Karpas-422 (cell line): ENCODE results near the gene SLC18A3. TPM values are rescaled to one million over a fixed set of nuclear protein-coding genes. Genes with fewer than 3 reads are reported as not detected.

ENCODE experiments used
- DNase-seq: peaks from one replicate; pipeline ENCODE4 v3.0.0-alpha.2; 2015
- H2AFZ ChIP-seq: fragments of 200-600 bp; sonication (generic); 2 replicates; pipeline ENCODE4 v1.6.1; 2014; ENCODE audit warnings: antibody characterized with exemption, low read length, mixed read lengths
- H3K27ac ChIP-seq: fragments of 200-600 bp; sonication (generic); 2 replicates; pipeline ENCODE4 v1.5.1; 2014; ENCODE audit warnings: mild to moderate bottlenecking, low read length, moderate library complexity
- H3K27me3 ChIP-seq: fragments of 200-600 bp; sonication (generic); 2 replicates; pipeline ENCODE4 v1.6.1; 2014; ENCODE audit warnings: low read length, mixed read lengths
- H3K36me3 ChIP-seq: fragments of 200-600 bp; sonication (generic); 2 replicates; pipeline ENCODE4 v1.6.1; 2014; ENCODE audit warnings: low read length, mixed read lengths; ENCODE audit not compliant: insufficient read depth
- H3K4me1 ChIP-seq: fragments of 200-600 bp; sonication (generic); 2 replicates; pipeline ENCODE4 v1.6.1; 2014; ENCODE audit warnings: mild to moderate bottlenecking, low read length, mixed read lengths
- H3K4me2 ChIP-seq: fragments of 200-600 bp; sonication (generic); 2 replicates; pipeline ENCODE4 v1.6.1; 2014; ENCODE audit warnings: low read length, low read depth, mild to moderate bottlenecking; ENCODE audit not compliant: poor library complexity, severe bottlenecking
- H3K4me3 ChIP-seq: fragments of 200-600 bp; sonication (generic); 2 replicates; pipeline ENCODE4 v1.5.1; 2014; ENCODE audit warnings: mild to moderate bottlenecking, antibody characterized with exemption, low read length, mixed read lengths
- H3K79me2 ChIP-seq: fragments of 200-600 bp; sonication (generic); 2 replicates; pipeline ENCODE4 v1.6.1; 2014; ENCODE audit warnings: mild to moderate bottlenecking, low read length, mixed read lengths
- H3K9ac ChIP-seq: fragments of 200-600 bp; sonication (generic); 2 replicates; pipeline ENCODE4 v1.6.0; 2014; ENCODE audit warnings: low read length
- H3K9me2 ChIP-seq: fragments of 200-600 bp; sonication (generic), shearing (Covaris generic); replicated peaks from 2 replicates; pipeline ENCODE4 v1.6.0; 2014; ENCODE audit warnings: mild to moderate bottlenecking, low read length, moderate library complexity; ENCODE audit not compliant: insufficient read depth
- H3K9me3 ChIP-seq: fragments of 300-700, 200-600 bp; sonication (generic); 2 replicates; pipeline ENCODE4 v1.6.1; 2014; ENCODE audit warnings: low read length, mixed read lengths
- H4K20me1 ChIP-seq: fragments of 200-600 bp; sonication (generic); 2 replicates; pipeline ENCODE4 v1.6.1; 2014; ENCODE audit warnings: mild to moderate bottlenecking, antibody characterized with exemption, low read length, low read depth; ENCODE audit not compliant: insufficient read depth
- total RNA-seq: library from RNA; depleted of rRNA; stranded (reverse); fragments of >200 nt; shearing (Covaris generic); gene quantifications from 2 replicates; pipeline ENCODE4 v1.2.3, GENCODE V29; 2014; ENCODE audit warnings: low replicate concordance

SLC18A3 gene
- total RNA-seq, 1 experiment from 2014 or later, result not detected

- Histone ChIP-seq H3K4me3 (0 out of 2 replicates have a peak overlapping the region, but pooled peaks have one; percentile 2), H3K4me1 (peaks cover 7% of the 10 kb centered on the region; the same call in 1 of the 2 replicates), H3K9me2 (no peaks in the 10 kb centered on the region), H3K9me3 (no peaks in the 10 kb centered on the region), H3K9ac (no peak overlapping the region), H3K27me3 (0 out of 2 replicates have a peak, but pooled peaks cover 3% of the 10 kb centered on the region), H3K4me2 (no peak overlapping the region), H3K36me3 (no peaks in the 10 kb centered on the region), H3K79me2 (no peaks in the 10 kb centered on the region), H3K27ac (no peak overlapping the region), H2AFZ (no peak overlapping the region), H4K20me1 (no peaks in the 10 kb centered on the region)
- DNase-seq, result no peak
Observed at GRCh38 chr10:49572594-49573114, 37.5 kb upstream of the SLC18A3 start.

GRCh38 chr10:49575489-49576072 is 34.5 kb upstream of the SLC18A3 start:
- DNase-seq, result no peak
- peaks cover 7% of the 10 kb centered on the region; the same call in 1 of the 2 replicates for H3K4me1 ChIP-seq

GRCh38 chr10:49577182-49577925 is 32.8 kb upstream of the SLC18A3 start:
- no peak overlapping the region for H3K27ac ChIP-seq
- H2AFZ ChIP-seq, result no peak overlapping the region
- no peaks in the 10 kb centered on the region for H3K27me3 ChIP-seq
- H3K9me2 ChIP-seq, result no peaks in the 10 kb centered on the region
- no peaks in the 10 kb centered on the region for H4K20me1 ChIP-seq
- no peaks in the 10 kb centered on the region for H3K79me2 ChIP-seq
- H3K36me3 ChIP-seq, result no peaks in the 10 kb centered on the region
- DNase-seq, result no peak
- H3K4me1 ChIP-seq, result peaks cover 7% of the 10 kb centered on the region; the same call in 1 of the 2 replicates
- H3K4me3 ChIP-seq, result no peak overlapping the region
- no peak overlapping the region for H3K9ac ChIP-seq
- no peak overlapping the region for H3K4me2 ChIP-seq
- H3K9me3 ChIP-seq, result no peaks in the 10 kb centered on the region

More at GRCh38 chr10:49575489-49576072, 34.5 kb upstream of the SLC18A3 start:
- Histone ChIP-seq H3K4me2 (no peak overlapping the region), H2AFZ (no peak overlapping the region), H3K9me2 (no peaks in the 10 kb centered on the region), H3K27ac (no peak overlapping the region), H3K9me3 (no peaks in the 10 kb centered on the region), H4K20me1 (no peaks in the 10 kb centered on the region), H3K27me3 (no peaks in the 10 kb centered on the region), H3K79me2 (no peaks in the 10 kb centered on the region), H3K36me3 (no peaks in the 10 kb centered on the region), H3K9ac (no peak overlapping the region), H3K4me3 (no peak overlapping the region)

GRCh38 chr10:49578392-49578791 is 31.7 kb upstream of the SLC18A3 start:
- Histone ChIP-seq H3K4me3 (no peak overlapping the region), H3K9ac (no peak overlapping the region), H3K79me2 (no peaks in the 10 kb centered on the region), H3K4me2 (no peak overlapping the region), H2AFZ (no peak overlapping the region), H3K27me3 (no peaks in the 10 kb centered on the region), H3K27ac (no peak overlapping the region), H3K4me1 (0 out of 2 replicates have a peak, but pooled peaks cover under 1% of the 10 kb centered on the region), H3K9me2 (no peaks in the 10 kb centered on the region), H3K36me3 (no peaks in the 10 kb centered on the region), H4K20me1 (no peaks in the 10 kb centered on the region), H3K9me3 (no peaks in the 10 kb centered on the region)
- DNase-seq, result no peak

GRCh38 chr10:49579621-49580020 is 30.5 kb upstream of the SLC18A3 start:
- Histone ChIP-seq H3K79me2 (no peaks in the 10 kb centered on the region), H2AFZ (no peak overlapping the region)

GRCh38 chr10:49585387-49585786 is 24.7 kb upstream of the SLC18A3 start:
- H3K4me1 ChIP-seq, result no peaks in the 10 kb centered on the region
- no peaks in the 10 kb centered on the region for H3K27me3 ChIP-seq
- H3K36me3 ChIP-seq, result no peaks in the 10 kb centered on the region
- no peak for DNase-seq
- H2AFZ ChIP-seq, result no peak overlapping the region
- H3K9me2 ChIP-seq, result no peaks in the 10 kb centered on the region
- H4K20me1 ChIP-seq, result no peaks in the 10 kb centered on the region
- no peak overlapping the region for H3K27ac ChIP-seq
- no peak overlapping the region for H3K4me3 ChIP-seq
- no peak overlapping the region for H3K9ac ChIP-seq
- H3K4me2 ChIP-seq, result no peak overlapping the region
- H3K79me2 ChIP-seq, result no peaks in the 10 kb centered on the region
- no peaks in the 10 kb centered on the region for H3K9me3 ChIP-seq

More at GRCh38 chr10:49579621-49580020, 30.5 kb upstream of the SLC18A3 start:
- DNase-seq, result no peak
- H3K9ac ChIP-seq, result no peak overlapping the region
- H3K36me3 ChIP-seq, result no peaks in the 10 kb centered on the region
- H3K4me2 ChIP-seq, result no peak overlapping the region
- no peak overlapping the region for H3K27ac ChIP-seq
- H3K9me3 ChIP-seq, result no peaks in the 10 kb centered on the region
- H4K20me1 ChIP-seq, result no peaks in the 10 kb centered on the region
- H3K9me2 ChIP-seq, result no peaks in the 10 kb centered on the region
- H3K4me3 ChIP-seq, result no peak overlapping the region
- H3K27me3 ChIP-seq, result no peaks in the 10 kb centered on the region
- H3K4me1 ChIP-seq, result no peaks in the 10 kb centered on the region

- no peaks in the 10 kb centered on the region for H3K4me1 ChIP-seq
- no peaks in the 10 kb centered on the region for H3K9me2 ChIP-seq
Observed at GRCh38 chr10:49587981-49588380, 22.1 kb upstream of the SLC18A3 start.

More at GRCh38 chr10:49587981-49588380, 22.1 kb upstream of the SLC18A3 start:
- Histone ChIP-seq H3K79me2 (no peaks in the 10 kb centered on the region), H3K4me3 (no peak overlapping the region), H3K27me3 (no peaks in the 10 kb centered on the region), H3K9me3 (no peaks in the 10 kb centered on the region), H3K36me3 (no peaks in the 10 kb centered on the region), H4K20me1 (no peaks in the 10 kb centered on the region), H3K27ac (no peak overlapping the region), H2AFZ (no peak overlapping the region), H3K9ac (no peak overlapping the region), H3K4me2 (no peak overlapping the region)
- DNase-seq, result no peak
